Measurements from ENCODE around the gene KCNJ9.

DNA sequence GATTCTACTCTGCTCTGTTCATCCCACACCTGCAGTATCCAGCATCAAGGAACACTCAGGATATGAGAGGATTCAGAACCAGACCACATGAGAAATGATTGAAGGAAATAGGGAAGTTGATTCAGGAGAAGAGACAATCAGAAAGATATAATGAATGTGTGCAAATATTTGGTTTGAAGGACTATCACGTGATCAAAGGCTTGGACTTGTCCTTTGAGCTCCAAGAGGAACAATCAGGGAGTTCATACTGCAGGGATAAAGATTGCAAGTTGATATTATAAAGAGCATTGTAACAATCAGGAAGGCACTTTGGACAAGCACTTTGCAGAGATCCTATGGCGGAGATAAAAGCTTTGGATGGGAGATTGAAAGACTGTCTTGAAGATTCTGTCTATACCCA, 35.7 kb upstream of the KCNJ9 start:
- TF ChIP-seq, protein P1, sequence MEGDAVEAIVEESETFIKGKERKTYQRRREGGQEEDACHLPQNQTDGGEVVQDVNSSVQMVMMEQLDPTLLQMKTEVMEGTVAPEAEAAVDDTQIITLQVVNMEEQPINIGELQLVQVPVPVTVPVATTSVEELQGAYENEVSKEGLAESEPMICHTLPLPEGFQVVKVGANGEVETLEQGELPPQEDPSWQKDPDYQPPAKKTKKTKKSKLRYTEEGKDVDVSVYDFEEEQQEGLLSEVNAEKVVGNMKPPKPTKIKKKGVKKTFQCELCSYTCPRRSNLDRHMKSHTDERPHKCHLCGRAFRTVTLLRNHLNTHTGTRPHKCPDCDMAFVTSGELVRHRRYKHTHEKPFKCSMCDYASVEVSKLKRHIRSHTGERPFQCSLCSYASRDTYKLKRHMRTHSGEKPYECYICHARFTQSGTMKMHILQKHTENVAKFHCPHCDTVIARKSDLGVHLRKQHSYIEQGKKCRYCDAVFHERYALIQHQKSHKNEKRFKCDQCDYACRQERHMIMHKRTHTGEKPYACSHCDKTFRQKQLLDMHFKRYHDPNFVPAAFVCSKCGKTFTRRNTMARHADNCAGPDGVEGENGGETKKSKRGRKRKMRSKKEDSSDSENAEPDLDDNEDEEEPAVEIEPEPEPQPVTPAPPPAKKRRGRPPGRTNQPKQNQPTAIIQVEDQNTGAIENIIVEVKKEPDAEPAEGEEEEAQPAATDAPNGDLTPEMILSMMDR (IDR thresholded peaks at IDR 0.05): no peak
- no peak for TF ChIP-seq EZH2 (IDR thresholded peaks at IDR 0.05; ENCODE audit: borderline replicate concordance, insufficient read depth, low read depth, low read length, poor library complexity, severe bottlenecking)
